DND-41 (cell line): Measurements from ENCODE around the gene EFR3B.

Source experiments
- ATAC-seq: fragments of 200-7000 bp; cut with Tn5 transposase; 3 replicates; pipeline ENCODE4 v1.9.1; 2021; ENCODE audit warnings: low read depth; ENCODE audit not compliant: insufficient read depth
- DNase-seq: peaks from one replicate; pipeline ENCODE4 v3.0.0-alpha.2; 2020
- H2AFZ ChIP-seq: 2 replicates; pipeline ENCODE4 v1.6.0; 2012; ENCODE audit warnings: low read depth, low read length
- H3K27ac ChIP-seq: 2 replicates; pipeline ENCODE4 v1.5.1; 2012; ENCODE audit warnings: low read length, inconsistent platforms
- H3K27me3 ChIP-seq: fragments of 200-600 bp; sonication (generic); 2 replicates; pipeline ENCODE4 v1.6.0; 2012; ENCODE audit warnings: low read length, mild to moderate bottlenecking, inconsistent platforms; ENCODE audit not compliant: insufficient read depth, poor library complexity
- H3K36me3 ChIP-seq: 2 replicates; pipeline ENCODE4 v1.5.1; 2012; ENCODE audit warnings: low read length, inconsistent platforms; ENCODE audit not compliant: insufficient read depth
- H3K4me1 ChIP-seq: 2 replicates; pipeline ENCODE4 v1.5.1; 2012; ENCODE audit warnings: mild to moderate bottlenecking, low read length; ENCODE audit not compliant: insufficient read depth
- H3K4me2 ChIP-seq: 2 replicates; pipeline ENCODE4 v1.6.0; 2012; ENCODE audit warnings: mild to moderate bottlenecking, moderate library complexity, low read length, inconsistent platforms; ENCODE audit not compliant: insufficient read depth
- H3K4me3 ChIP-seq, 2 experiments: fragments of 200-600 bp in 1 of 2; shearing (Covaris generic) in 1 of 2; 2 replicates each; pipeline ENCODE4 v1.5.1; 2012 to 2016; ENCODE audit warnings: inconsistent platforms in 2 of 2, low read length in 2 of 2, mild to moderate bottlenecking in 2 of 2, low read depth in 1 of 2, moderate library complexity in 1 of 2
- H3K79me2 ChIP-seq: 2 replicates; pipeline ENCODE4 v1.6.0; 2012; ENCODE audit warnings: low read length, inconsistent platforms; ENCODE audit not compliant: insufficient read depth
- H3K9ac ChIP-seq: 2 replicates; pipeline ENCODE4 v1.6.0; 2012; ENCODE audit warnings: low read depth, mild to moderate bottlenecking, inconsistent platforms, low read length, moderate library complexity
- H3K9me3 ChIP-seq: 2 replicates; pipeline ENCODE4 v1.5.1; 2012; ENCODE audit warnings: low read length, moderate library complexity, mild to moderate bottlenecking, inconsistent platforms; ENCODE audit not compliant: insufficient read depth, severe bottlenecking
- H4K20me1 ChIP-seq: 2 replicates; pipeline ENCODE4 v1.6.0; 2012; ENCODE audit warnings: low read length; ENCODE audit not compliant: insufficient read depth
- EZH2 ChIP-seq: IDR thresholded peaks from 3 replicates; pipeline ENCODE4 v1.6.1; 2012; ENCODE audit warnings: borderline replicate concordance, low read depth, mild to moderate bottlenecking, moderate library complexity, low read length, inconsistent platforms; ENCODE audit not compliant: severe bottlenecking
- TF ChIP-seq, protein P1 (sequence below): IDR thresholded peaks from 2 replicates; pipeline ENCODE4 v1.5.1; 2012; ENCODE audit warnings: borderline replicate concordance, low read length, moderate library complexity, mild to moderate bottlenecking; ENCODE audit not compliant: poor library complexity, severe bottlenecking; ENCODE audit errors: extremely low read depth

Gene EFR3B

DNA sequence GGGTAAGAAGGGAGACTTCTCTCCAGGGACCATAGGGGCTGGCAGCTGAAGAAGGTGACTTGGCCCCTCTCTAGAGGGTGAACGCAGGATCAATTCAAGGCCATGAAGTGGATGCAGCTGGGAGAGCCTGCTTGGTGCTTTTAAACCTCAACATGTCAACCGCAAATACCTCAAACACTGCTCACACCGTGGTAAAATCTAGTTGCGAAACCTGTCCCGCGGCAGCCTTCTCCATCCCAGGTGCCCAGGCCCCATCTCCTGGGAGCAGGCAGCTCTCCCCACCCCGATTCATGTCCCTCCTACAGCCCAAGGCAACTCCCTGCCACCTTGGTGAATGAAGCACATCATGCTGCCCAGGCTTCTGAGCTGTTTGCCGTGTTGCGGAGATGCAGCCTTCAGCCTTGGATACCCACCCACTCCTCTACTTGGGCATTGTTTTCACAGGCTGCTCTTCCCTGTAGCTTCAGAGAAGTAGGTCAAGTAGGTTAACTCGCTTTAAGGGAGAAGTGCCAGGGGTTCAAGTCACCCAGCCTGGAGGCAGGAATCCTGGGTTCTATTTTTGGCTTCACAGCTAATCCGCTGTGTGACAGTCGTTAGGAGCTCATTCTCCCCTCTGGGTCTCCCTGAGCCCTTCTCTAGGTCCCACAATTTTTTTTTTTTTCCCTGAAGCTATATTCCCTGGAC lies 6.2 kb upstream of the EFR3B start:
- DNase-seq (no peak), ATAC-seq (peak; percentile 39)
- no peaks in the 10 kb centered on the region for H3K9me3 ChIP-seq
- no peaks in the 10 kb centered on the region for H4K20me1 ChIP-seq
- no peaks in the 10 kb centered on the region for H3K4me1 ChIP-seq
- no peak overlapping the region for H3K9ac ChIP-seq
- no peak overlapping the region for H3K27ac ChIP-seq
- no peak overlapping the region for H2AFZ ChIP-seq
- H3K27me3 ChIP-seq = peaks cover 4% of the 10 kb centered on the region
- no peak overlapping the region for H3K4me3 ChIP-seq
- no peak overlapping the region for H3K4me2 ChIP-seq
- no peaks in the 10 kb centered on the region for H3K79me2 ChIP-seq
- TF ChIP-seq EZH2 = no peak
- TF ChIP-seq, protein P1, sequence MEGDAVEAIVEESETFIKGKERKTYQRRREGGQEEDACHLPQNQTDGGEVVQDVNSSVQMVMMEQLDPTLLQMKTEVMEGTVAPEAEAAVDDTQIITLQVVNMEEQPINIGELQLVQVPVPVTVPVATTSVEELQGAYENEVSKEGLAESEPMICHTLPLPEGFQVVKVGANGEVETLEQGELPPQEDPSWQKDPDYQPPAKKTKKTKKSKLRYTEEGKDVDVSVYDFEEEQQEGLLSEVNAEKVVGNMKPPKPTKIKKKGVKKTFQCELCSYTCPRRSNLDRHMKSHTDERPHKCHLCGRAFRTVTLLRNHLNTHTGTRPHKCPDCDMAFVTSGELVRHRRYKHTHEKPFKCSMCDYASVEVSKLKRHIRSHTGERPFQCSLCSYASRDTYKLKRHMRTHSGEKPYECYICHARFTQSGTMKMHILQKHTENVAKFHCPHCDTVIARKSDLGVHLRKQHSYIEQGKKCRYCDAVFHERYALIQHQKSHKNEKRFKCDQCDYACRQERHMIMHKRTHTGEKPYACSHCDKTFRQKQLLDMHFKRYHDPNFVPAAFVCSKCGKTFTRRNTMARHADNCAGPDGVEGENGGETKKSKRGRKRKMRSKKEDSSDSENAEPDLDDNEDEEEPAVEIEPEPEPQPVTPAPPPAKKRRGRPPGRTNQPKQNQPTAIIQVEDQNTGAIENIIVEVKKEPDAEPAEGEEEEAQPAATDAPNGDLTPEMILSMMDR = no peak
- H3K36me3 ChIP-seq = no peaks in the 10 kb centered on the region

DNA sequence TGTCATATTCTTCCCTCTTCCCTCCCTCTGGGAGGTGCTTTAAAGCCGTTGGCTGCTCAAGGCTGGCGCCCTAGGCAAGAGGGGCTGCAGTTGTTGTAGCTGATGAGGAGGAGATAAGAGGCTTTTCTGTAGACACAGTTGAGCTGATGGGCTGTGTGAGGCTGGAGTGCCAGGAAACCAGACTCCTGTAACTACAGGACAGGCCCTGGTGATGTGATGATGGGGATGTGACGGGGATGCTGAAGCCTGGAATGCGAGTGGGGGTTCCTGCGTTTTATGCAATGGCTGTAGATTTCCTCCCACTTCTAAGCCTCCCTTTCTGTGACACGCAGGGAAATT lies 5.7 kb upstream of the EFR3B start:
- Histone ChIP-seq H3K4me3 (no peak overlapping the region), H3K9me3 (no peaks in the 10 kb centered on the region), H3K4me1 (peaks cover 3% of the 10 kb centered on the region), H2AFZ (no peak overlapping the region), H3K79me2 (no peaks in the 10 kb centered on the region), H3K4me2 (no peak overlapping the region), H3K36me3 (no peaks in the 10 kb centered on the region), H3K27me3 (peaks cover 6% of the 10 kb centered on the region), H3K27ac (no peak overlapping the region), H4K20me1 (0 out of 2 replicates have a peak, but pooled peaks cover under 1% of the 10 kb centered on the region), H3K9ac (no peak overlapping the region)
- TF ChIP-seq, protein P1 = no peak
- no peak for TF ChIP-seq EZH2
- no peak for ATAC-seq
- no peak for DNase-seq

DNA sequence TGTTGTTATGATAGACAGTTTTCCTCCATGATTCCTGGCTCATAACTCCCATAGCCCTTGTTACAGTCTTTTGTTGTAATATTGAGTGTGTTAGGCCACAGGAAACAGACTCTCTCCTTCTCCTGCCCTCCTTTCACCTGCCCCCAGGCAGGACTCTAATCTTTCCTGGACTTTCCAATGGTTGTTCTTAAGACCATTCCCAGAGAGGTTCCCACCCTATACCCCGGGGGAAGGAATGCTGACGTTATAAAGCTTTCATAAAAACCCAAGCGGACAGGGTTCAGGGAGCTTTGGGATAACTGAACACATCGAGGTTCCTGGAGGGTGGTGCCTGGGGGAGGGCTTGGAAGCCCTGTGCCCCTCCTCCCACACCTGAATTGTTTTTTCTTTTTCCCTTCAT lies 2.8 kb upstream of the EFR3B start:
- DNase-seq = no peak
- no peaks in the 10 kb centered on the region for H3K36me3 ChIP-seq
- H3K27me3 ChIP-seq = peaks cover 27% of the 10 kb centered on the region
- peaks cover 18% of the 10 kb centered on the region for H3K4me1 ChIP-seq
- TF ChIP-seq, protein P1 = no peak
- TF ChIP-seq EZH2 = no peak
- no peak overlapping the region for H2AFZ ChIP-seq
- H4K20me1 ChIP-seq = peaks cover 17% of the 10 kb centered on the region
- no peaks in the 10 kb centered on the region for H3K79me2 ChIP-seq
- H3K27ac ChIP-seq = no peak overlapping the region
- H3K4me2 ChIP-seq = no peak overlapping the region
- no peak for ATAC-seq
- no peaks in the 10 kb centered on the region for H3K9me3 ChIP-seq
- H3K9ac ChIP-seq = no peak overlapping the region
- no peak overlapping the region for H3K4me3 ChIP-seq
